Keratinocyte (primary cell): ENCODE measurements around the gene KCTD2.

ENCODE experiments used
- EZH2 ChIP-seq: IDR thresholded peaks from one replicate; pipeline ENCODE4 v1.6.1; 2012; ENCODE audit warnings: inconsistent platforms, mild to moderate bottlenecking, low read length, moderate library complexity
- TF ChIP-seq, protein P1 (sequence below), 3 experiments: IDR thresholded peaks in 1 of 3; conservative IDR thresholded peaks in 1 of 3; optimal IDR thresholded peaks in 1 of 3; 2 replicates in 2 of 3; 3 replicates in 1 of 3; pipeline versions ENCODE3 to v1.5.1; 2011; ENCODE audit warnings: low read length in 3 of 3, mild to moderate bottlenecking in 3 of 3, moderate library complexity in 2 of 3, control low read depth in 1 of 3, inconsistent platforms in 1 of 3; ENCODE audit not compliant: insufficient read depth in 2 of 3; ENCODE audit errors: extremely low read depth in 1 of 3

DNA sequence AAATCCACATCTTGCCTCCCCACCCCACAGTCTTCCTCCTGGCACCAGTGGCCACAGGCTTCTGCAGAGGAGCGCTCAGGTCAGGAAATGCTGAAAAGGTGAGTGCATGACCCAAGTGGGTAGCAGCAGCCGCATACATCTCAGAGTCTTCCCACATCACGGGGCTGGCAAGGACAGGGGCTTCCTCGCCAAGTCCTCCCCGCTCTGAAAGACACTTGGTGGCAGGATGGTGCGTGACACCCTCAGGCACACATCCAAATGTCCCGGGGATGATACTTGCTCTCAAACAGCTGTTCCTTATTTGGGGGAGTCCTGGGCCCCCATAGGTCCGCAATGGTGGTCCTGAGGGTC, 32.0 kb downstream of the KCTD2 start:
- TF ChIP-seq, protein P1, sequence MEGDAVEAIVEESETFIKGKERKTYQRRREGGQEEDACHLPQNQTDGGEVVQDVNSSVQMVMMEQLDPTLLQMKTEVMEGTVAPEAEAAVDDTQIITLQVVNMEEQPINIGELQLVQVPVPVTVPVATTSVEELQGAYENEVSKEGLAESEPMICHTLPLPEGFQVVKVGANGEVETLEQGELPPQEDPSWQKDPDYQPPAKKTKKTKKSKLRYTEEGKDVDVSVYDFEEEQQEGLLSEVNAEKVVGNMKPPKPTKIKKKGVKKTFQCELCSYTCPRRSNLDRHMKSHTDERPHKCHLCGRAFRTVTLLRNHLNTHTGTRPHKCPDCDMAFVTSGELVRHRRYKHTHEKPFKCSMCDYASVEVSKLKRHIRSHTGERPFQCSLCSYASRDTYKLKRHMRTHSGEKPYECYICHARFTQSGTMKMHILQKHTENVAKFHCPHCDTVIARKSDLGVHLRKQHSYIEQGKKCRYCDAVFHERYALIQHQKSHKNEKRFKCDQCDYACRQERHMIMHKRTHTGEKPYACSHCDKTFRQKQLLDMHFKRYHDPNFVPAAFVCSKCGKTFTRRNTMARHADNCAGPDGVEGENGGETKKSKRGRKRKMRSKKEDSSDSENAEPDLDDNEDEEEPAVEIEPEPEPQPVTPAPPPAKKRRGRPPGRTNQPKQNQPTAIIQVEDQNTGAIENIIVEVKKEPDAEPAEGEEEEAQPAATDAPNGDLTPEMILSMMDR (optimal IDR thresholded peaks at IDR 0.05 in 1 of 3, IDR thresholded peaks at IDR 0.05 in 1 of 3, conservative IDR thresholded peaks at IDR 0.05 in 1 of 3; ENCODE audit: extremely low read depth in 1 of 3, insufficient read depth in 2 of 3, low read length in 3 of 3), result no peak
- TF ChIP-seq EZH2, result no peak
